CD4-positive, alpha-beta T cell treated with Interleukin-4 for 4 hours (primary cell): ENCODE data around the gene LMBR1.
A peak's percentile ranks its signal among the peaks of the same experiment; 100 is the strongest.

Source experiments
- DNase-seq: peaks from one replicate; pipeline ENCODE4 v3.0.0-alpha.2; 2020

Gene LMBR1

DNA sequence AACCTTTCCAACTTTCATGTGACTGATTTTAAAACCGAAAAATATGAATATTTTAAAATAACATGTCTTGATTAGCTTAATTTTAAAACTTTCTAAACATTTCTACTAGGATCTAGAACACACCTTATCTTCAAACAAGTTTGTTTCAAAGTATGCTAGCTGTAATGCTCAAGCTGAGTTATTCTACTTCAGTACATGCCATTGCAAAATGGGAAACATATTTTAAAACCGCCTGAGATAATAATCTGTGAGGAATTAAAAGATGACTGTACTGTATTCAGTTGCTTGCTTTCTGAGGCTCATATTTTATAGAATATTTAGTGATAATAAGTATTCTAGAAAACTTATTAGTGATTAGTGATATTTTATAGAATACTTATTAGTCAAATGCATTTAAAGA is 99.6 kb downstream of the LMBR1 start:
- DNase-seq = no peak

- no peak for DNase-seq
Observed at GRCh38 chr7:156792611-156793010, 100.4 kb downstream of the LMBR1 start.

GRCh38 chr7:156791241-156791640 is 101.7 kb downstream of the LMBR1 start:
- DNase-seq = no peak

DNA sequence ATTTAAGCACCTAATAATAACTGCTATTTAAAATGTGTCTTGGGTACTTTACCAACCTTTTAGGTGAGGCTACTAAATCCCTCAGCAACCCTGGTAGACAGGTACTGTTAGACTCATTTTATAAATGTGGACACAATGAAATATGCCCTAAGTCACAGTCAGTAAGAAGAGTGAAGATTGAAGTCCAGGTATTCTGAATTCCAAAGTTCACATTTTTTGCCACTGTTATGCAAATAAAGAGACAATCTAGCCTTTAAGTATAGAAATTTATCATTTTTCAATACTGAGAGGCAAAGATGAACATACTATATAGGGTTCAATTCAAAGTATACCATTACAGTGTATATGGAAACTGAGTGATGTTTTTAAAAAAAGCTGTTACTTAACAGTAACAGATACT is 102.7 kb downstream of the LMBR1 start:
- no peak for DNase-seq

GRCh38 chr7:156785998-156786543 is 106.9 kb downstream of the LMBR1 start:
- no peak for DNase-seq

GRCh38 chr7:156783864-156784263 is 109.1 kb downstream of the LMBR1 start:
- no peak for DNase-seq

DNA sequence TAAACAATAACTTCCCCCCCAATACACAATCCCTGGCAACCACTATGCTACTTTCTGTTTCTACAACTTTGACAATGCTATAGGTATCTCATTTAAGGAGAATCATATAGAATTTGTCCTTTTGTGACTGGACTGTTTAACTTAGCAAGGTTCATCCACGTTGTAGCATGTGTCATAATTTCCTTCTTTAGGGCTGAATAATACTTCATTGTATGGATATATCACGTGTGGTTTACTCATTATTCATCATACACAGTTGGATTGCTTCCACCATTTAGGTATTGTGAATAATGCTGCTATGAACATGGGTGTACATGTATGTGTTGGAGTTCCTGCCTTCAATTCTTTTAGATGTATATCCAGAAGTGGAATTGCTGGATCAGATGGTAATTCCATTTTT is 111.0 kb downstream of the LMBR1 start:
- no peak for DNase-seq

GRCh38 chr7:156780724-156781455 is 112.1 kb downstream of the LMBR1 start:
- no peak for DNase-seq

DNA sequence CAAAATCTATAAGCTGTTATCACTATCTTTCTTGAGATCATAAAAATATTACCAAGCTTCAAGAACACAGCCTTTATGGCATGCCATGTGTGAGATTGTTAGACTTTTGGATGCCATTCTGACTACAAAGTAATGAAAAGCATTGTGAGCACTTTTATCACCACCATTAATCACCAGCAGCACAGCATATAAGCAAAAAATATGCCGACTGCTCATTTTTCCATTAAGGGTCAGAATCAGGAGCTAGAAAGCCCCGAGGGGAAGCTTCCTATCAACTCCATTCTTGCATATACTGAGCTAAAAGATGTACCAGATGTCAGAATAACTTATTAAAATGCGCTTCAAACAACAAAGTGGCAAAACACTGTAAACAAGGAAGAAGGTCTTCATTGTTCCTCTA is 114.3 kb downstream of the LMBR1 start:
- no peak for DNase-seq

- DNase-seq = no peak
Observed at GRCh38 chr7:156778201-156778600, 114.8 kb downstream of the LMBR1 start.

DNA sequence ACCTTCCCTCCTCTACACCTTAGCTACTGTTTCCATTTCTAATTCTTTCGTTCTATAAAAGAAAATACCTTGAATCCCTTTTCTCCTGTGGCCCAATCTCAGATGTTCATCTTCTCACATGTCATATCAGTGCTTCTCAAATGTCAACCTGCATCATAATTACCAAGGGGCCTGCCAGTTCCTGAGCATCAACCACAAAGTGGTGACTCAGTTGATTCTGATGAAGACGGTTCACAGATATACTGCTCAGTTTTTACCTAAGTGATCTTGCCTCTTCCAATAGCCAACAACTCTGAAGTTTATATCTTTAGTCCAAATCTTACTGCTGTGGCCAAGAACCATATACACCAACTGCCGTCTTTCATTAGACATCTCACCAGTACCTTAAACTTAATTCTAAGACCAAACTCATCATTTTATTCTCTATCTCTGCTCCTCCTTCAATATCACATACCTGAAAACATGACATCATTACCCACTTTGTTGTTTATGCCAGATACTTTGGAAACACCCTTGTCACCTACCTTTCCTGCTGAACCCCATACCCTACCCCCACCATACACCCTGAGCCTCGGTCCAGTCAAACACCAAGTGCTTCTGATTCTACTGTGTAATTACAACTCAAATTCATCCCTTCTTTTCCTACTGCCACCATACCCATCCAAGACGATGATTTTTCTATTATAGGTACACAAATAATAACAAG is 115.5 kb downstream of the LMBR1 start:
- peak; percentile 46 for DNase-seq

- DNase-seq = no peak
Observed at GRCh38 chr7:156776527-156776926, 116.5 kb downstream of the LMBR1 start.

- DNase-seq = no peak
Observed at GRCh38 chr7:156773966-156774365, 119.0 kb downstream of the LMBR1 start.

DNA sequence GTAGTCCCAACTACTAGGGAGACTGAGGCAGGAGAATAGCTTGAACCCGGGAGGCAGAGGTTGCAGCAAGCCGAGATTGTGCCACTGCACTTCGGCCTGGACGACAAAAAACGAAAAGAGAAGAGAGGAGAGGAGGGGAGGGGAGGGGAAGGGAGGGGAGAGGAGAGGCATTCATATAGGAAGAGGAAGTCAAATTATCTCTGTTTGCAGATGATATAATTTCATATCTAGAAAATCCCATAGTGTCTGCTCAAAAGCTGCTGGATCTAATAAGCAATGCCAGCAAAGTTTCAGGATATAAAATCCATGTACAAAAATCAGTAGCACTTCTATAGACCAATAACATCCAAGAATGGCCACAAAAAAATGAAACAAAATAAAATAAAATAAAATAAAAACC is 120.3 kb downstream of the LMBR1 start:
- DNase-seq = no peak

DNA sequence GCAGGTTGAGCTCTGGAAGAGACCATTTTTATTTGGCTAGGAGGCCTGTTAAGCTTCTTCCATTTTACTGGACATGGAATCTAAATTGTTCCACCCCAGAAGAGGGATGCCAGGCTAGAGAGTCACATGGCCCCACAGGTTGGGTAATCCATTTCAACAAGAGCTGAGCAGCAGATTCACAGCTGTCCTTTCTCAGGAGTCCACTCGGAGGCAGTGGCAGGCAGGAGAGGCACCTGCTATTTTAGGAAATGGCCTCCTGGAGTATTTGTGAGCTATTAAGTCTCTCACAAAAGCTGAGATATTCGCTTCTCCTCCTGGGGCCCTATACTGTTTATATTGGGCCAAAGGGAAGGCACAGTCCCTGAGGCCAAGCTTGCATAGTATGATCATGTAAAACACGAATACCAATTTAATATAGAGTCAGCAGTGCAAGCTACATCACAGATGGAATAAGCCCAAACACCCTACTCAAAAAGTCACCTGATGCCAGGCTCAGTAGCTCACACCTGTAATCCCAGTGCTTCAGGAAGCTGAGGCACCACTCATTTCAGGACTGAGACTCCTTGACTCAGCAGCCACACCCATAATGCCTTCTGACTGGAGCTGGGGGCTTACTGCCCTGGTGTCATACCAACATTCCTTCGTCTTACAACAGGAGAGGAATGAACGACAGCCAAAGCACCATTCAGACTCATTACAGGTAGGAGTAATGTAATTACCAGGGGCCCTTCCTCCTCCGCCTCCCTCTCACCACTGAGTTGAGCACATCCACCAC is 124.1 kb downstream of the LMBR1 start:
- DNase-seq = no peak

DNA sequence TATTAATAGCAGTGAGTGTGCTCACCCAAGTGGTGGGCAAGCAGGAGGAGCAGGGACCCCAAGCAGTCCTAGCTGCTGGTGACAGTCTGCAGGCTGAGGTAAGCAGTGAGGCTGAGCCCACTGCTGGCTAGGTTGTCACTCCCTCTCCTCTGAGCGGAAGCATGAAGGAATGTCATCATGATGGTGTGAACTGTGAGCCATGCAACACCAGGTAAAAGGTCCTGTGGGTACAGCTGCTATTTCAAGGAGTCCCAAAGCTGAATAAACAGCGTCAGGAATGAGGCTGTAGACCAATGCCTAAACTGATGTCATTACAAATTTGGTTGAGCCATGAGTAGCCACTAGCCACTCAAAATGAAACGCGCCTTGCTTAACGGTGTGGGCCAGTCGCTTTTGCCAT is 126.3 kb downstream of the LMBR1 start:
- DNase-seq = no peak

DNA sequence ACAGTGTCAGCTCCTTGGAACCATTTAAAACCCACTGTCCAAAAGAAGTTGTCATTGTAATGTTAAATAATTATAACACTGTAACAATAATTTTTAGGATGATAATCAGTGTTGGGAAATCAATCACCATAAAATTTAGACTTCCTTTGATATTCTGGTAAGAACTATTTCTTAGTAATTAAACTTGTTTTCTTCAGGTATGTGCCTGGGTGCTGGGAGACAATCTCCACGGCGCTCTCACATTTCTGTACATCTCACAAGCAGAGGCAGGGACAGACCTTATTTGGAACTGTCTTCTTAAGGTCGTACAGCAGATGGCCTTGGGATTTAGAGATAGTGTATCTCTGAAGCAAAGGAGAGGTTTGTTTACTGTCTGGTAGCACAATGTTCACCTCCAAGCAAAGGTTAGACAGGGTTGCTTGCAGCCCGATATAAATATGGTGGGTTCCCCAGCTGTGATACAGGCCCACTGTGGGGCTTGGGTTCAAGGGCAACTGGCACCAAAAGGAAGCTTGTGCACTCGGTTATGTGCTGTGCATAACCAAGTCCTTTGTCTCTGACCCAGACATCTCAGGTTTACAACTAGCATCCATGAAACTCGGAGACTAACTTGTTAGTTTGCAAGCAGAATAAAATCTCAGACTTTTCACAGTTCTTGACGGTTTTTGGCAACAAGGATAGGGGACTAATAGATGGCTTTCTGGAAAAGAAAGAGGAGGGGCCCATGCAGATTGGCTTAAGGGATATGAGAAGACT is 126.9 kb downstream of the LMBR1 start:
- DNase-seq = no peak

DNA sequence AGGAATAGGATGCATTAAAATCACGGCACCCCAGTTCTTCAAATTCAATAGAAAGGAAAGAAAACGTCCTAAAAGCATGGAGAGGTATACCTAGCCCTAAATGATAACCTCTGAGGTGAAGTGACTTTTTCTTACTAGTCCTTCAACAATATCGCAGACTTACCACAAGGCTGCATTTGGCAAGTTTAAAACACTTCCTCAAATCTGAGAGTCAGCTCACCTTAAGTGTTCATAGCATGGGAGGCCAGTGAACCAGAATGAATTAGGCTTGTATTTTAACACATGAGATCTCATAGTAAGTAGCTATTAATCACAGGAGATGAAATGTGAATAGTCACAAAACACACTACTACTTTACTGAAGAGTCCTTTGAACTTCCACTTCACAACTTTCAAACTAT is 128.2 kb downstream of the LMBR1 start:
- no peak for DNase-seq

DNA sequence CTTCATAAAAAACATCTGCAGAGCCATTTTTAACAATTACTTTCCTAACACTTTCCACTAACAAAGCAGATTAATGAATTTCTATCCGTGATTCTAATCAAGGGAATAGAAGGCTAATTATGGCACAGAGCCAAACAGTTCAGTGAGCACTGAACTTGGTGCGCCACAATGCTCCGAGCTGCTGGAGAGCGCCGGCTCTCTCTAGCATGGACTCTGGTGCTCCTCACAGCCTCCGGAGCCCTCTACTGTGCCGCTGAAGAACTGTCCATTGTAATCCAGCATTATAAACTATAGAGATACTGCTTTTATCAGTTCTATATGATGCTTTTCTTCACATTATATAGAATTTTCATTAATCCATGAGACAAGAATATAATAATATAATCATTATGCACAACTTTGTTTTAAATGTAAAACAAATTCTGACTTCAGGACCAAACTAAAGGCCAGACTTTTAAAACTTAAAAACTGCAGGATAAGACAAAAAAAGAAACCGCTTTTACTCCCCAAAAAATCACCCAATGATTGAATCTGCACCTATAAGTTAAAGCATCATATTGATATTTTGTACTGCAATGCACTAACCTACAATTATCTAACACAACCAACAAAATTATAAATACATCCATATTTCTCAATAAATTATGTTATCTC is 128.8 kb downstream of the LMBR1 start:
- DNase-seq = no peak

DNA sequence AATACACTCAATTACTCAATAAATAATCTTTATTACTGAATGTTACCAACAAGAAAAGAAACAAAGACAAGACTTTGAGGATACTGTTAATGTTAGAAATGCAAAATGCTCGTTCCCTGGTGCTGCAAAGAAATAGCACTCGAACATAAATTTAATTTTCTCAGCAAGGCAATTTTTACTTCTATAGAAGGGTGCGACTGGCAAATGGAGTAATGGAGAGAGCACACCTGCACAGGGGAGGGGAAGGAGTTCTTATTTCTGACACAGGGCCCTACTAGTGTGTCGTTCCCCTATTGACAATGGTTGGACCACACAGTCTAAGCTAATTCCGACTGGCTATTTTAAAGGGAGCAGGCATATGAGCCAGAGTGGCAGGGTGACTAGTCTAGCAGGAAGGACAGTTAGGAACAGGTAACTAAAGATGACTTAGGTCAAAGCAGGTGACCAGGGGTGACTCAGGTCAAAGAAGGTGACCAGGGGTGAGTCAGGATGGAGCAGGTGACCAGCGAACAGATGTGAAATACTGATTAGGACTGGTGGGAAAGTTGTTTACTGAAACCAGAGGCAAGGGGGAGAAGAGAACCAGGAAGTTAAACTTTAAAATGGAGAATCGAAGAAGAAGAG is 133.3 kb downstream of the LMBR1 start:
- no peak for DNase-seq

DNA sequence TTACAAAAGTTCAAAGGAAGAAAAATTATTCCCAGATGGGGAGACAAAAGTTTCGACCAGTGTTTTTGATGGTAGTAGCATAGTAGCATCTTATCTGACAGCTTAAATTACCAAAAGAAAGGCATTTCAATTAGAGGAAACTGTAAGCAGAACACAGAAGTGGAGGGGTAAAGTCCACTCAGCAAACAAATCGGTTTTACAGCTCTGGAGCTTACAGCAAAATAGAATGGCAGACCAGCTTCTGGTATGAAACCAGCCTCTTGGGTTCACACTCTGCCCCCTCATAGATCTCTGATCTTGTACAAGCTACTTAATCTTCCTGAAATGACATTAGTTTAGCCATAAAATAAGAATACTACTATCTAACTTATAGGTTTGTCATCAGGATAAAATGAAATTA is 133.8 kb downstream of the LMBR1 start:
- DNase-seq = no peak

DNA sequence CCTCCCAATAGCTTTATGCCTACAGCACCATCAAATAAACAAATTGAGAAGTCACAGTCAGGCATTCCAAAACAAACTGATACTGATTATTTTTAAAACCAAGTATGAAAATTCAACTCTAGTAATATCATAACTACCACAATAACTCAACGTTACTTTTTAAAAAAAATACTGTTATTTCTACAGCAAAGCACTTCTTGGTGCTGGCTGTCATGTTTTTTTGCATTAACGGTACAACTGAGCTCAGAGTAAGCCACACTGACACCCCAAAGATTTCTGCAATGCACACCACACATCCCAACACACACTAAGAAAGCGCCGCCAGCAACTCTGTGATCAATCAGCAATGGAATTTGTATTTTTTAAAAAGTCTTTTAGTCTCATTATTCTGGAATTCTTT is 138.8 kb downstream of the LMBR1 start:
- DNase-seq = no peak
